ENCODE measurements around the gene ALMS1. TPM values are rescaled to one million over a fixed set of nuclear protein-coding genes. Genes with fewer than 3 reads are reported as not detected.

Gene ALMS1
- total and polyA plus RNA-seq, 2 of the 4 experiments (the other 2 are of a cell fraction): 20.8 to 52.8 TPM

Other genes starting within 250 kb of the ALMS1 start
- gene NOTO, start 183.3 kb upstream of the ALMS1 start, total RNA-seq (2012; rRNA removed): not detected in 2 replicates
- gene NOTO, start 183.3 kb upstream of the ALMS1 start, polyA plus RNA-seq (2012; rRNA removed): not detected in 2 replicates
- 18.9 and 19.7 TPM in 2 replicates for gene SMYD5, start 171.6 kb upstream of the ALMS1 start, total RNA-seq (2012; rRNA removed)
- 16.9 and 17.8 TPM in 2 replicates for gene SMYD5, start 171.6 kb upstream of the ALMS1 start, polyA plus RNA-seq (2012; rRNA removed)
- gene PRADC1, start 152.6 kb upstream of the ALMS1 start, total RNA-seq (2012; rRNA removed): 13.1 and 14.4 TPM in 2 replicates
- 18.4 and 23.1 TPM in 2 replicates for gene PRADC1, start 152.6 kb upstream of the ALMS1 start, polyA plus RNA-seq (2012; rRNA removed)
- gene CCT7, start 151.5 kb upstream of the ALMS1 start, total RNA-seq (2012; rRNA removed): 557 and 575 TPM in 2 replicates
- gene CCT7, start 151.5 kb upstream of the ALMS1 start, polyA plus RNA-seq (2012; rRNA removed): 321 and 329 TPM in 2 replicates
- 0.54 and 0.83 TPM in 2 replicates for gene FBXO41, start 101.4 kb upstream of the ALMS1 start, total RNA-seq (2012; rRNA removed)
- gene FBXO41, start 101.4 kb upstream of the ALMS1 start, polyA plus RNA-seq (2012; rRNA removed): 3.4 and 3.7 TPM in 2 replicates
- gene EGR4, start 92.3 kb upstream of the ALMS1 start, total RNA-seq (2012; rRNA removed): not detected in 2 replicates
- gene EGR4, start 92.3 kb upstream of the ALMS1 start, polyA plus RNA-seq (2012; rRNA removed): not detected in 2 replicates

Data from IMR-90 (cell line).